HG02970 (cell line): ENCODE measurements around the gene MEF2D.

Experiments used
- ATAC-seq: cut with Tn5 transposase; IDR thresholded peaks from one replicate; pipeline ENCODE4 v1.9.1; 2021; ENCODE audit warnings: mild to moderate bottlenecking, moderate library complexity, moderate number of reproducible peaks; ENCODE audit not compliant: unreplicated experiment, low FRiP score

The MEF2D gene

DNA sequence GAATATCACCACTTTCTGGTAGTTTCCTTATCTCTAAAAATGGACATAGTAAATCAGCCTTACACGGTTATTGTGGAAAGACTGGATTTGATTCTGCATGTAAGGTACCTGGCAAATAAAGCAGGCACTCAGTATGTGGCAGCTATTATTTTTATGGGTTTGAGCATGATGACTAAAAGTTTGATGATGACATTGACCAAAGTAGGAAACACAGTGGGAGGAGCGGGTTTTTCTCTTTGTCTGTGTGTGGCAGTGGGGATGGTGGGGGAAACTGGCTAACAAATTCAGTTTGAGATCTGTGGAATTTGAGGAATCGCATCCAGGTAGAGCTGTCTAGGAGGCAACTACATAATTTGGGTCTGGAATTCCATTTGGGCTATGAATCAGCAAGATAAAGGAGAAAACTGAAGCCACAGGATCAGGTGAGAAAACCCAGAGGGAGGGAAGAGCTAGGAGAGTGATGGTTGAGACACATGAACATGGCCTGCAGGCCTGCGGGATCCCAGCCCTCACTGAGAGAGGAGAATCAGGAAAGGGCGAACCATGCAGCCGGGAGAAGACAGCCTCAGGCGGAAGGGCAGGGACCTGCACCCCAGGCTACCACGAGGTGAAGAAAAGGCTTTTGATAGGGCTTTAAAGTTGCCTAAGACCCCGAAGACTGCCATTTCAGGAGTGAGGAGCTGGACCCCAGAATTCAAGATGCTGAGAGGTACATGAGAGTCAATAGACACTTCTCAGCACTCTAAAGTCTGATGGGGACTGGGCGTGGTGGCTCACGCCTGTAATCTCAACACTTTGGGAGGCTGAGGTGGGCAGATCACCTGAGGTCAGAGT lies 52.2 kb downstream of the MEF2D start:
- ATAC-seq: no peak

DNA sequence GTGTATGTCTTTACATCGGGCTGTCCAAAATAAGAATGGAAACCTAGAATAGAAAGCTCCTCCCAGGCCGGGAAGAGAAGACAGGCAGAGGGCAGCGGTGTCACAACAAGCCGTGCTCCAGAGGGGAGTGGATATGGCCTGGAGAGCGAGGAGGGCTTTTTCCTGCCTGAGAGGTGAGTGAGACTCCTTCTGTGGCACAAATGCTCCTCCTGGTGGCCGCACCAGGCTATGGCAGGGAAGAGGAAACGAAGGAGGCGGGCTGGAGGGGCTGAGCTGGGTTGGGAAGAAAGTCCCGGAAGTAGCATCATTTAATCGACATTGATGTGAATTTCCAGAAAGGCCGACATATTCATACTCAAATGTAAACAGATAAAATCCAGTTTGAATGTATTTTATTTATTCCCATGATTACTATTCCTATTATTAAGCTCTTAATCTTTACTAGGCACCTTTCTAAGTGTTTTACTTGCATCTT lies 54.7 kb downstream of the MEF2D start:
- ATAC-seq: no peak

DNA sequence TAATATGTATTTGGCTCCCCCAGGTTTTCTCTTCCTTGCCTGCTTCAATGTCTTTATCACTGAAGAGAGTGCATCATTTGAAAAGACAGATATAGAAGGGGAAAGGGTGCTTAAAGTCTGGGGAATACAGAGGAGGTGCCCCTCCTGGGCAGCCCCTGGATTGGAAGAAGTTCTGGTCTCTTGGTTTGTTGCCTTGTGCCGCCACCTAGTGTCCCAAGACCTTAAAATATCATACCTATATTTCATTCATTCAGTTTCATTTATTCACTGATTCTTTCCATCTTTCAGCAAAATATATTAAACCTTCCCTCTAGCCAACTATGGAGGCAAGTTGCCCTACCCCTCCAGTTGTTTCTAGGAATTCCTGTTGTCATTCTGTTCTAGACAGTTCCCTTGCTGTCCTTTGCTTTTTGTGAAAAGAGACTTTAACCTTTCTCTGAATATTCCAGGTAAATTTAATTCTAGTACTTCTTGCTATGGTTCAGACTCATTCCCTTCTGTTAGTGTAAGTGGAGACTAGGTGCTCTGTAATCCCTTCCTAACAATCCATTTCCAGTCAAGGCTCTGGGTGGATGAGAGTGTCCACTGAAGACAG lies 56.1 kb downstream of the MEF2D start:
- ATAC-seq: no peak

DNA sequence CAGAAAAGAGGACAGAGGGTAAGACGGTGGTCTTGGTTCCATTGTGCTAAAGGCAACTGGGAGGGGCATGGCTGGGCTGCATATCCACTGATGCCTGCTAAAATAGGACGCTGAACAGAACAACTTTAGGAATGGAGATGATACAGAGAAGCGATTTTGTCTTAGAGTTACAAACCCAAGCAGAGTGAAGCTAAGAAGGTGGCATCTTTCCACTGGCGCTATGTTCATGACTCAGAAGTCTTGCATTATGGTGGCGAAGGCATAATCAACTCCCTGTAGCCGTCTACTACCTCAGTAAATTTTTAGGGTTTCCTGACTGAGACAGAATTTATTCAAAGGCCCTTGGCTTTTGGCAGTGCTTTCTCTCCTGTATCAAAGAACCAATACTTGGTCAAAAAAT lies 57.3 kb downstream of the MEF2D start:
- ATAC-seq: no peak

DNA sequence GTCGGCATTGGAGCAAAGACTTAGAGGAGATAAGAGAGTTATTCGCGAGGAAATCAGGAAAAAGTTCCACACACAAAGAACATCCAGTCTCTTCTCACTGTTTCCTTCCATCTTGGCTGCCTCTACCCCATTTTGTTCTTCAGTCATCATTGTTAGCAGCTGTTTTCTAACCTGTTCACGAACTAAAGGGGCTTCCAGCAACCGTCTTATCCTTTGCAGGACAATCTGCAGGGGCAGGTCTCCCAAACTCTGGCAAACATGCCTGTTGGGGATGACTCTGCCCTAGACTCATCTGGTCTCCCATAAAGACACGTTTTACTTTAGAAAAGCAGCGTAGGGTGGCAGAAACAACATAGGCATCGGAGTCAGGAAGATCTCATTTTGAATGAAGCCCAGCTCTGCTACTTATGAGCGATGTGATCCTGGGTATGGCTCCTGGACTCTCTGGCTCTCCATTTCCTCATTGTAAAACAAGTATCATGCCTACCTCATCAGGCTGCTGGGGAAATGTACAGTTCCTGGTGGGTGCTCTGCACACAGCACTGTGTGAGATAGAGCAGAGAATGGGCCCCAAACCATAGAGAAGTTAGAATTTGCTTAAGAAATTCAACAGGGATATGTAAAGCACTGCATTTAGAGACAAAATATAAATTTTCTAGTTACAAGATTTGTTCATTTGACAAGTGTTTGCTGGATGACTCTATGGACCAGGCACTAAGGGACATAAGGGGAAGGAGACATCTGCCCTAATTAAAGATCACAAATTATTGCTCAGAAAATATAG lies 59.7 kb downstream of the MEF2D start:
- ATAC-seq: no peak

DNA sequence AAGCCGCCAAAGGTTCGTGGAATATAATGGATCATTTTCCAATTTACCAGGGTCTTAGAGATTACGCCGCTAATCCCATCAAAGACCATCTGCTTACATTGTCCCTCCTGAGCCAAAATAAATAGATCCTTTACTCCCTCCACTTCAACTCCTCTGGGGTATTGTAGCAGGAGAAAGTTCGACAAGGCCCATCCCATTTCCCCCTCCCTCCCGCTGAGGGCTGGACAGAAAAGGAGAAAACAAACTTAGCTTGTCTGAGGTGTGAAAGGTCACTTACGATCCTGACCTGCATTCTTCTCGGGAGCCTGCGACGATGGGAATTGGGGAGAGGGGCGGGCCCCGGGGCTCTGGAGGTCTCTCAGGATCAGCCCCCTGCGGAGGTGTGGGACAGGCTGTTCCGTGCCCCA lies 60.8 kb downstream of the MEF2D start:
- no peak for ATAC-seq

DNA sequence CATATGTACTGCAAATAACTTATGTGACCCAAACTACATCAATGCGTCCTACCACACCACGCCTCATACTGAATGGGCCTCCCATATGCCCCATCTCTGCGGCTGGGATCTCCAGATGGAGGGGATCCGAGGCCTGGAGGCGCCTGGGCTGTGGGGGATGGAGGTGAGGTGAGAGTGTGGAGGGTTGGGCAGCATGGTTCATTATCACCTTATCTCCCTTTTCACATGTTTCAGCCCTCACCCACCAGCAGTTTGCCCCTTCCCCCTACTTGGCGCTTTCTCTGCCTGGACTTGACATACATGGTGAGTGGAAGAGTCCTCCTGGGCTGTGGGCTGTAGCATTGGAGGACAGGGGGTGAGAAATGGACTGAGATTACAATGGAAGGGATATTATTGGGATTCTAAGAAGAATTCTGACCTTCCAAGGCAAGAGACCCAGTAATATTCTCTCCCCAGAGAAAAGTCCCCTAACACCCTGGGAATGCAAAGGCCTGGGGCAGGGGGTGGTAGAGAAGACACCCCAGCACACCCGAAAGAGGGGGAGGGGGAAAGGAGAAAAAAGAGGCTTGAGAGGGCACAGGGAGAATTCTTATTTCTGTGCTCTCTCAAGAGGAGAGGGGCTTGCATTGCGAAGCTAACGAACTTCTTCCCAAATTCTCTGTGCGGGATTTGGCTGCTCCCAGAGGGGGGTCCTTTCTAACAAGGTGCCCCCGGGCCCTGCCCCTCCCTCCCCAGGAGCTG lies 61.4 kb downstream of the MEF2D start:
- no peak for ATAC-seq

DNA sequence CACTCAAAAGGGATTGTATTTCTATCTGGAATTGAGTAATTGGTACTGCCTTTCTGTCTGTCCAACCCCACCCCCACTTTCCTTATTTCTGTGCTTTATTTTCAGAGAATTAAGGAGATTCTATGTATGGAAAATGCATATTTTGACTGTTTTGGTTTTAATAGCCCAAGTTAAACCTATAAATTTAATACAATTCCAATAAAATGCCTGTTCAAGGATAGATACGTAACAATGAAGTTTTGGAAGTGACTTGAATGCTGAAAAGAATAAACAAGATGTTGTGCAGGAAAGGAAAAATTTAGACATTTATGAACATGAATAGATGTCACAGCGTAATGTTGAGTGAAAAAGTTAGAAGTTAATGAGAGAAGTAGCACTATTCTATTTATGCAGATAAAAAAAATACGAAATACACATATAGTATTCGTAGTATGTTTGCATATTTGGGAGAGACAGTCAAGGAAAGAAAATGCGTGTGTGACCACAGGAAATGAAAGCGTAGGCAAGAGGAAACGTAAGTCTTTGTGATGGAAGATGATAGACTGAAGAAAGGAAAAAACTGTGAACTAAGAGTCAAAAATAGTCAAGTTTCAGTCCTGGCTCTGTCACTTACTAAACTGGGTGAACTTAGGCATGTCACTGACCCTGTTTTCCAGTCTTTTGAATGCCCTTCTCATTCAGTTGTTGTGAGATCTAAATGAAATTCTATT lies 62.1 kb downstream of the MEF2D start:
- no peak for ATAC-seq

DNA sequence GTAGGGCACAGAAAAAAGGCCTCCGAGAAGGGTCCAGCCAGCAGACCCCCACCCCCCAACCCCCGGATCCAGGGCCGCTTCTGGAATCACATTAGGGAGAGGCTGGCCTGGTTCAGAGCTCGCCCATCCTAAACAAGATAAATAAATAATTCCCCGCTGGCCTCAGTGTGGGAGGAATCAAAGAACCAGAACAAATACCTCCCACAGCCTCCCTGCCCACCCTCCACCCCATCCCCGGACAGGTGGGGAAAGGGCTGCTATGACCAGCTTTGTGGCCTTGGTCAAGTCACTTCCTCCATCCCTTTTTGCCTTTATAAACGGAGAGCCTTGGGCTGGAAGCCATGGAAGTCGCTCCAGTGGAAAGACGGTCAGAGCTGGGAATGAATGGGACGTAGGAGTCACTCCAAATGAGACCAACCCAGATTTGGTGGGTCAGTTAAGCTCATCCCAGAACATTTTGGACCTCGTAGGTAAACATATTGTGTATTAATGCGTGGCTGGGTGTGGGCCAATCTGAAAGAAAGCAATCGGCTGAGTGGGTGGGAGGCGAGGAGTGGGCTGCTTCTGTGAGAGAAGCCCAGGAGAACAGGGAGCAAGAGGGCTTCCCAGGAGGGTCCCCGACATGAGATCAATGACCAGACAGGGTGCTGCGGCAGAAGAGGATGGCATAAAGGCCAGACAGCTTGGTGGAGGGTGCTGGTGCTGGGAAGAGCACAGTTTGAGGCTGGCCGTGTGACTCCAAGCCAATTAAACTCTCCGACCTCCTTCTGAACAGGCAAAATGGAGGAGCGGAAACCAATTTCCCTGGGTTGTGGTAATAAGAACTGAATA lies 63.3 kb downstream of the MEF2D start:
- no peak for ATAC-seq

DNA sequence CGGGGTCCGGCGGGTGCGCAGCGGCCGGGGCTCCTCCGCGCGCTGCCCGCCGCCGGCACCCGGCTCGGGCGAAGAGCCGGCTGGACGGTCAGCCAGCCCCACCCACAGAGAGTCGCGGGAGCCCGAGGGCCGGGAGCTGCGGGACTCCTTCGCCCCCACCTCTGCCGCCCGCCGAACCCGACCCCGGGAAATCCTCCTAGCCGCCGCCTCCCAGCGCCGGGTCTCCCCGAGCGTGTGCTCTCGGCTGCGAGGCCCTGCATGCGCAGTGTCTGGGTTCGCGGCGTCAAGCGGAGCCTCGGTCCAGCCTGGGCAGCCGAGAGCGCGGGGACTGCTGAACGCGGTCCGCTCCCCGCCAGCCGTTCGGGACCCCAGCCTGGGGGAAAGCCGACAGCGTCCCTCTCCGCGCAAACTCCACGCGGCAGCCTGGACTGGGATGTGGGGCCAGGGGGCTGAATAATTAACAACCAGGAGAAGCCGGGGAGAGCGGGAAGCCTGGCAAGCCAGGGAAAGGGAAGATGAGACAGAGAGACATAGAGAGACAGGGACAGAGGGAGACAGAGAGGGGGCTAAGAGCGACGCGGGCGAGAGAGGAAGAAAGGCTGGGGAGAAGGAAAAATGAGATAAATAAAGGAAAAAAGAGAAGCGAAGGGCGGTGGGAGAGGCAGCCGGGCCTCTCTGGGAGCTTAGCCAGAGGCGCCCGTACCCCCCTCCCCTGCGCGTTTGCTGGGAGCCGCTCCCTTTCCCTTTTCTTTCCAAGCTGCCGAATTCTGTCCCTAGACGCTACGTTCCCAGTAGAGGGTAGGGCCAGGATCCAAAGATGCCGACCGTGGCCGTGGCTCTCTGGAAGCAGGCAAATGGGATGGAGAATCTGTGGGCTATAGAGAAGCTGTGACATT lies 64.2 kb downstream of the MEF2D start:
- no peak for ATAC-seq

DNA sequence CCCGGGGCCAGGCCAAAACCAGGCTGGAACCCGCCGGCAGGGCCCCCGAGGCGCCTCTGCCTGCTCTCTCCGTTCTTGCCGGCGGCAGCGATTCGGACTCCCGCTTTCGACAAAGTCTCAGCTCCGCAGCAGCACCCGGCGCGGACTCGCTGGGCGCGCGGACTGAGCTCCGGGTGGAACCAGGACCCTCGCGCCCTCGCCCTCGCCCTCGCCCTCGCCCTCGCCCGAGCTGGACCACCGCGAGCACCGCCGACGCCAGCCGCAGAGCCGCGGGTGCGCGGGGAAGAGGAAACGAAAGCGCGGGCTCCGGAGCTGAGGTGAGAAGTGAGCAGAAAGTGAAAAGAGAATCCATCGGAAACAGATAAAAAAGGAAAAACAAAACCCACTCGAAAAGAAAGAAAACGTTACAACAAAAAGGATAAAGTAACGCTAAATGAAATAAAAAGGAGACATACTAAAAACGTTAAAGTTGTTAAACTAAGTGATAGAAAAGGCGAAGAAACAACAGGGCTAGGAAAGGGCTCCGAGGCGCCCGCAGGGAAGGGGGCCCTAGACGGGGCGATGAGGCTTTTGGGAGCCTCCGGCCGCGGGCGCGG lies 64.9 kb downstream of the MEF2D start:
- ATAC-seq: no peak

DNA sequence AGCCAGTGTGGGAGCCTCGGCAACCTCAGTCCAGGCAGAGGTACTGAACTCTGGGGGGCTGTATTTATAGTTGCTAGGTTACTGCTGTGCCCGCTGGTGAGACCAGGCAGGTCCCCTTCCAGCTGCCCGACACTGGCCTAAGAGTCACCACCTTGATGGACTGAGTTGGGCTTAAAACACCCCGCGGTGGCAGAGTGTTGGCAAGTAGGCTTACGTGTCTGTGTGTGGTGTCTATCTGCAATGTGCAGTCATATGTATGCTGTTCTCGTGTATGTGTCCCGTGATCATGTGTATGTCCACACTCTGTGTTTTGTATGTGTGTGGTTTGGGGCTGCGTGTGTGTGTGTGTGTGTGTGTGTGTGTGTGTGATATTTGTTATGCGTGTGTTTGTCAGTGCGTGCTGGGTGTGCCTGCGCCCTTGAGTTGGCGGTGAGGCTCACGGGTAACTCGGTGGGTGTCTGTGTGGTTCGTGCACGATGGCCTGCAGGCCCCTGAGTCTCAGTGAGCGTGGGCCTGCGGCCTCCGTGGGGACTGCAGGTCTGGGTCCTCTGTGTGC lies 65.5 kb downstream of the MEF2D start:
- no peak for ATAC-seq

DNA sequence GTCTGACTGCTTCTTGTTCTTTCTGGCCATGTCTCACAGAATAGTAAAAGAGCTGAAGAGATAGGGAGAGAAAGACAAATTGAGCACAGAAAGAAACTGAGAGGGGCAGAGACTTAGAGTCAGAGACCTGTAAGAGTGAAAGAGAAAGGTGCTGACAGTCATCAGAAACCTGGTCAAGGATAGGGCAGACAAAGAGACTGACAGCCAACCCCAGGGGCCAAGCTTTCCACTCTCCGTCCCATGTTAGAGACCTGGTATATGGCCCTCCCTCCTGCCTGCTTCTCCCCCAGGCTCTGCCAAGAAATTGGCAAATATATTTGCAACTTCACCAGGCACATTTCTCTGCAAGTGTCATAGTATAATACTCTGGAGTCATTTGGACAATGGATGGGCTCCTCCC lies 67.0 kb downstream of the MEF2D start:
- ATAC-seq: no peak

DNA sequence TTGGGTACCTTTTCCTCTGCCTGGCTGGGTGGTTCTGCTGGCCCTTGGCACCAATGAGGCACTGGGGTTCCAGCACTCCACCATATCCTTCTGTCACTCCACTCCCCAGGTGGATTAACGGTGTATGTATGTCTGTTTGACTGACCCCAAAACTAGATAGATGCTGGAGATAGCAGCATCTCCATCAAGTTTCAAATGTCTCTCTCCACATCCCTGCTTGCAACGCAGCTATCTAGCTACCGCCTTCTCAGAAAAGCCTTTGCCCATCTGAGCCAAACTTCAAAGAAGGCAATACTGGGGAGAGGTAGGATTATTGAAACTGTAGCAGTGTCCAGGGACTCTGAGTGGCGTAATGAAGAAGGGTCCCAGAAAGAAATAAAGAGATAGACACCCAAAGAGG lies 67.5 kb downstream of the MEF2D start:
- ATAC-seq: no peak

DNA sequence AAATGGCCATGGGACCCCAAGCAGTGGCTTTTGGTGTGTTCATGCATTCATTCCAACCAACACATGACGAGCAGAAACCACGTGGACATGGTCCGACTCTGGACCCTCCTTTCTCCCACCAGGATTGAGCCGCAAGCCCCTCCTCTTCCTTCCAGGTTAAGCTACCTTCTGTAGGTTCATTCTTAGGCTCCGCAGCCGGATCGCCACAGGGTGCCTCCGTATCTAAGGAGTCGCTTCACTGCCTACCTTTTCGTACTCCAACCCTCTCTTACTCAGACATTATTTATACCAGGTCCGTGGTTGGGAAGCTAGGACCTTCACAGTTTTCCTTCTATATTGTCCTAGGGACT lies 67.9 kb downstream of the MEF2D start:
- no peak for ATAC-seq

DNA sequence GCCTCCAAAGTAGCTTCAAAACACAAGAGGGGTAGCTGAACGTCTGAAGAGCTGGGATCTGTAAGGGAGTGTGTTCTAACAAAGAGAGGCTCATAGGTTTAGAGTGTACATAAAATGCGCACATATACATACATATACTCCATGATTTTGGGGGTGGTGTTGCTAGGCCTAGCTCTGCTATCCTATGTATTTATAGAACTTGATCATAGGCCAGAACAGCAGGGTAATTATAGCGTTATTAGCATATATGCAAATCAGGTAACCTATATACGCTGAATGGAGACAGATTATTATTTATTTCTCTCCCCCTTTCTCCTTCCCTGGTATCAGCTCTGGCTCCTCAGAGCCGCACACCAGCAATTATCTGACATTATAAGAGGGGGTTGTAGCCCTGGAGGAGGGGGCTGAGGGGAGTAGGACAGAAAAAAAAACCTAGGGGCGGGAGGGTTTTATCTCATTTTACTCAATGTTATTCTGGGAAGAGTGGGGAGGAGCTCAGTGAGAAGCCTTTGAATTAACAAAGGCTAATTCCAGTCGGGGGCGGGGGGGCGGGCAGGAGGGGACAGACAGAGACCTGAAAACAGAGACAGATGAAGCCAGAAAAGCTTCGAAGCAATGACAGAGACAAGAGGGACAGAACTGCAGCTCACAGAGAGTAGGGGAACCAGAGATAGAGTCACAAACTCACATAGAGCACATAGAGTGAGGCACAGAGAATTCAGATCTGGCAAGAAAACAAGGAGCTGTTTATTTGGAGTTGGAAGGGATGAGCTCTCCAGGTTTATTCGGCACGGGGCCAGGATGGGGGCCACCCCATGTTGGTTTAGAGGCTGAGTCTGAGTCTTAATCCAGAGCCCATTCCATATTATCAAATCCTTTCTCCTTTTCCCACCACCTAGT lies 68.6 kb downstream of the MEF2D start:
- ATAC-seq: no peak

DNA sequence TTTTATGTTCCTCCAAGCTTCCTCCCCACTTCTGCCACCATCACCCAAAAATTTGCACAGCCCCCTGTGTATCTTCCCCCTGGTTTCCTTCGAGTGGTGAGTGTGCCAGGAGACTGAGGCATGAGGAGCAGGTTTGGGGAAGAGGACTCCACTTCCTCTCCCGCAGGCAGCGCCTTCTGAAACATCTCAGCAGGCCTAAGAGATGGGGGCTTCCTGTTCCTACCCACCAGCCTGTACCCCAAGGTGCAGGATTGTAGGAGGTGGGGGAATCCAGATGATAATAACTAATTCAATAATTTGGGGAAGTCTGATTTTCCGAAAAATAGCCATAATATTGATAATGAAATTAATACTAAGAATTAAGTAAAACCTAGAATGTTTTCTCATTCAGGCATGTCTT lies 69.2 kb downstream of the MEF2D start:
- no peak for ATAC-seq
